HG03439 (cell line): ENCODE results near the gene CERS5.
"Not testable (repeated sequence)": the region's sequence is repeated elsewhere in the genome, so short reads cannot be mapped to it uniquely, and the experiment has no call there.

Experiments
- ATAC-seq: cut with Tn5 transposase; IDR thresholded peaks from one replicate; pipeline ENCODE4 v1.9.1; 2021; ENCODE audit warnings: mild to moderate bottlenecking, moderate library complexity; ENCODE audit not compliant: unreplicated experiment

CERS5 gene

GRCh38 chr12:50104417-50105366 is 62.5 kb downstream of the CERS5 start:
- ATAC-seq: no peak

DNA sequence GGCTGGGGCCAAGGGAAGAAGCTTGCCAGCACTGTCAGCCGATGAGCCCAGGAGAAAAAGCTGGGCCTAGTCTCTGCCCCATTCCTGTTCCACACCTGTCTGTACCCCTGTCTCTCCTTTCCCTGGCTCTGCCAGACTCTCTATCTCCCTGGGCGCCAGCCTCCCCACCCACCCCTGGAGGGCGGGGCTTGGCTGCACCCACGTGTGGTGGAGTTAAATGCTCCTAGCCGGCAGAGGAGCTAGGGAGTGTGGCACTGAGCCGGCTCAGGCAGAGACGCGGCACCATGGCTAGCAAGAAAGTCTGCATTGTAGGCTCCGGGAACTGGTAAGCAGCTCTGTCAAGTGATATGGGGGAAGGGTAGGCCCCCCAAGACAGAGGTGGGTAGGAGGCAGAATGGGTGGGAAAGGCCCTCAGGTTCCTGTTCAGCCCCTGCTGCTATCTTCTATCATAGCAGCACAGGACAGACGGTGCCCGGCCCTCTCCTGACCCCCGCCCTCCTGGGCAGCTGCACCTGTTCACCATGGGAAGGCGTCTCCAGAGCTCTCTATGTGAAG is 63.3 kb downstream of the CERS5 start, which contains the start of gene GPD1:
GPD1 (plus strand) TSS at position 242 of the 555 bp plus-strand sequence; CDS start at position 285, 43 bp downstream.
- ATAC-seq: no peak

- ATAC-seq: no peak
Measured at GRCh38 chr12:50103351-50103750, 63.8 kb downstream of the CERS5 start.

DNA sequence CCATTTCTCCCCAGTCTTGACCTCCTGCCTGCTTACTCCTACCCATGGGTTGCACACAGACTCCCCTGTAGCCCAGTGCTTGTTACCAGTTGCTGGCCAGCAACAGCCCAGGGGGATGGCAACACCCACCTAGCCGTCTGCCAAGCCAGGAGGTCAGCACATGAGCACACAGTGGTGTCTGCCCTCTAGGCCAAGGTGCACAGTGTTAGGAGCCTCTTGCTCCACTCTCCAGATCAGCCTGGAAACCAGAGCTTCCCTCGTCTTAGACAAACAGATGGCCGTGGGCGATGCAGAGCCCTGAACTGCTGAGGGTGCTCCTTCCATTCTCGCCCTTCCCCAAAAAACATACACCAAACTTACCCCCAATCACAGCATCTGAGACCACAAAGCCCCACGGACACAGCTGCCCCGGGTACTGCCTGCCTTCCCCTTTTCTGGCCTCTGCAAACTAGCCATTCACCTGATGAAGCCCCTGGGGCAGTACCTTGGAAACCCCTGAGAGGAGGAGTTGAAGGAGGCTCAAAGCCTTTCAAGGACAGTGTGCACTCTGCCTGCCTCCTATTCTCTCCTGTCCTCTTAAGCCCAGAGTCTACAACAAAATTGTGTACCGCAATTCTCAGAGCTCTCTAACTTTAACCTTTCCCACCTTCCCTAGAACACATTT is 64.4 kb downstream of the CERS5 start:
- ATAC-seq: no peak

DNA sequence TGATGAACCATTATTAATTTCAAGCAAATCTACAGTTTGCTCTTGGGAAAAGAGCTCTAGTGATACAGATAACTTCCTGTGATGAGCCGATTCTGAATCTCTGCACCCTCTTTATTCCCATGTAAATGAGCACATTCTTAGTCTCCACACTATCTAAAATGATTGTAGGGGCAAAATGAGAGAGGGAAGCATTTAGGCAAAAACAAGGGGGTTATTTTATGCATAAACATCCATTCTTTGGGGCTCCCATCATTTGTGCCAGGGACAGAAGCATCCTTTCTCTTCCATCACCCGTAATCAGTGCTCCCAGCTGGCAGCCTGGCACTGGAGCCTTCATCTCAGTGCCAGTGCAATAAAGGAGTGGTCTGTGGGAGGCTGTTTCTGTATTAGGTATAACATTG is 65.0 kb downstream of the CERS5 start:
- ATAC-seq: no peak

GRCh38 chr12:50101663-50102062 is 65.5 kb downstream of the CERS5 start:
- ATAC-seq: no peak

DNA sequence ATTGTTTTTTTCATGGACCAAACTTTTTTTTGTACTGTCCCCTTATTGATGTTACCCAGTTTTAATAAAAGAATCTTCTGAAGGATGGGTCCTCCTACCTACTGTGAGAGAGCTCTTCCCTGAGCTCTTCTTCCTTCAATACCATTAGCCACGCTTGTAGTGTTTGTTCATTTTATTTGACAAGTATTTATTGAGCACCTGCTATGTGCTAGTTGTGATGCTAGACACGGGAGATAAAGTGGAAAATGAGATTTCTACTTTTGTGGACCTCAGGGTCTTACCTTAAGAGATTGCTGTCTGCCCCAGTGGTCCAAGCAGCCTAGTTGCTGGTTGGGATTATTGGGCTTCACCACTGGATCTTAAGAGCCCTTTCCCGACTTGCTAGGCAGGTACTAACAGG is 66.6 kb downstream of the CERS5 start:
- ATAC-seq: no peak

DNA sequence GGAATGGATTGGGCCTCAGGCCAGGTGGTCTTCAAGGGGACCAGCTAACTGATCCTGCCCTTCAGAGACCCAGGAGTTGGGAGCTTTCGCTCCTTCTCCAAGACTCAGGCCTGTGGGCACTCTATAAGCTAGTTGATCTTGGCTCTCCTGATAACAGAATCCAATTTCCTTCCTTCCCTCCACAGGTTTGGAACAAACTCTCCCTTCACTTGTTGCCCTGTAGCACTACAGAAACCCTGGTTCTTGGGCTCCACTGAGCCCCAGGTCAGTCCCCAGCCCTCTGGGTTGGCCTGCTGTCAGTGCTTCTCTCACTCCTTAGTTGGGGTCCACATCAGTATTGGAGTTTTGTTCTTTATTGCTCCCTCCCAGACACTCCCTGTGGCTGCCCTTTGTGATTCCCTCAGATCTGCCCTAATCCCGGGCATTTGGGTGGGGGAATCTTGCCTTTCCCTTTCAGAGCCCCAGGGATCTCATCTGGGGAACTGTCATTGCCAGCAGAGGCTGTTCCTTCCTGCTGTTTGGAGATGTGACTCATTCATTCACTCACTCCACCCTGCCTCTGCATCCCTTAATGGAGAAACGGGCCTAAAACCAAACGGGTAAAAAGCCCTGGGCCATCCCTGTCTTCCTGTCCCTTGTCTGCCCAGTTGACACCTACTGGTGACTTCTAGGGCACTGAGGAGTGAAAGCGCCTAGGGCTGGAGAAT is 67.7 kb downstream of the CERS5 start:
- ATAC-seq: no peak

GRCh38 chr12:50097952-50098351 is 69.2 kb downstream of the CERS5 start:
- ATAC-seq: no peak

DNA sequence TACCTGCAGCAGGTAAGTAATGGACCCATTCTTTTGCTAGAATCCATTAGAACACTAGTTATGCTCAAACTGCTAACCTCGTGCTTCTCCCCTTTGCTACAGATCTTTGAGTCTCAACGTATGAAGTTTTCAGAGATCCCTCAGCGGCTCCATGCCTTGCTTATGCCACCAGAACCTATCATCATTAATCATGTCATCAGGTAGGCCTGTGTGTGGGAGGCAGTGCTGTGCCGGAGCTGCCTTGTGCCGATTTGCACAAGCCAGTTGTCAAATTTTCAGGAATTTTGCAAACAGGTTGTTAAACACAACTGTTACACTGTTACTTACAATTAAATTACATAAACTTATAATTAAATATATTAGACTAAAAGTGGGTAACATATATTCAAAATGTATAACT is 76.8 kb downstream of the CERS5 start:
- ATAC-seq: no peak

GRCh38 chr12:50089730-50090129 is 77.4 kb downstream of the CERS5 start:
- ATAC-seq: no peak

GRCh38 chr12:50088577-50089335 is 78.4 kb downstream of the CERS5 start:
- ATAC-seq: no peak

DNA sequence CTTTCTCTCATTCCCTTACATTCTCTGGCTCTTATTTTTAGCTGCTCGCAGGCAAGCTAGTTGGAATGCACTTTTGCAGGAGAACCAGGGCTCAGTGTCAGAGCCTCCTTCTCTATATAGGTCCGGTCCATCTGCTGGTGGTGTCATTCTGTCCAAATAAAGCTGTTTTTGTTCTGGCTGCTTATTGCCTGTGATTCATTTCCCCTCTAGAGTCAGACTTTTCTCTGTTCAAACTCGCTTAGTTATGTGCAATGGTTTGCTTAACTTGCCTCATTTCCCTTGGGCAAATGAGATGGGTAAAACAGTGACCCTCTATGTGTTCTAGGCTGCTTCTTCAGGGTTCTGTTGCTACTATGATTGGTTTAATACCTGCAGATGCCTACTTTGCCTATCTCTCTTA is 79.2 kb downstream of the CERS5 start:
- no peak for ATAC-seq

DNA sequence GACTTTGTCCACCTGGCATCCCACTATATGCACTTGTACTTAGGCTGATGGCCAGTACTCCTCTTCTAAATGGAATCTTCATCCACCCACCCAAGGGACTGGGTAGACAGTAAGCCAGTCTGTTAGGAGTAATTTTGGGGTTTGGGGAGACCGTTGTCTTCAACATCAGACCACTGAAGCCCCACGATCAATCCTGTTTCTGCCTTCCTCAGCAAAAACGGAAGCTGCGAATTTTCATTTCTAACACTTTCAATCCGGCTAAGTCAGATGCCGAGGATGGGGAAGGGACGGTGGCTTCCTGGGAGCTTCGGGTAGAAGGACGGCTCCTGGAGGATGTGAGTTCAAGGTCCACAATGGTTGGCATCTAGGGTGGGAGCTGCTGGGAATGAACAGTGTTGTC is 80.0 kb downstream of the CERS5 start:
- no peak for ATAC-seq

DNA sequence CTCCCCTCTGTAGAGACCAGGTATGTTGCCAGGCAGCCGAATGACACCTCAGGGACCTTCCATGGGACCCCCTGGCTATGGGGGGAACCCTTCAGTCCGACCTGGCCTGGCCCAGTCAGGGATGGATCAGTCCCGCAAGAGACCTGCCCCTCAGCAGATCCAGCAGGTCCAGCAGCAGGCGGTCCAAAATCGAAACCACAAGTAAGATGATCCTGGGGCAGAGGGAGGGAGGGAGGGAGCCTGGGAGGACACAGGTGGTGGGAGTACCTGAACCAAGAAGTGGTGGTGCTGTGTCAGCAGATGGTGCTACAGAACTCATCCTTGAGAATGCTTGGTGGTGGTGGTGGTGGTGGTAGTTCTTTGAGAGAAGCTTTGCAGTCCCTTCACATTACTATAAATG is 81.0 kb downstream of the CERS5 start:
- ATAC-seq: no peak

- no peak for ATAC-seq
Measured at GRCh38 chr12:50085615-50086072, 81.5 kb downstream of the CERS5 start.

- peak; percentile 82 for ATAC-seq
Measured at GRCh38 chr12:50084775-50085614, 82.2 kb downstream of the CERS5 start, which contains the start of gene SMARCD1. SMARCD1 (plus strand) TSS chr12:50085342; CDS start chr12:50085370, 28 bp downstream.

GRCh38 chr12:50084409-50084774 is 82.8 kb downstream of the CERS5 start:
- ATAC-seq: not testable (repeated sequence)

DNA sequence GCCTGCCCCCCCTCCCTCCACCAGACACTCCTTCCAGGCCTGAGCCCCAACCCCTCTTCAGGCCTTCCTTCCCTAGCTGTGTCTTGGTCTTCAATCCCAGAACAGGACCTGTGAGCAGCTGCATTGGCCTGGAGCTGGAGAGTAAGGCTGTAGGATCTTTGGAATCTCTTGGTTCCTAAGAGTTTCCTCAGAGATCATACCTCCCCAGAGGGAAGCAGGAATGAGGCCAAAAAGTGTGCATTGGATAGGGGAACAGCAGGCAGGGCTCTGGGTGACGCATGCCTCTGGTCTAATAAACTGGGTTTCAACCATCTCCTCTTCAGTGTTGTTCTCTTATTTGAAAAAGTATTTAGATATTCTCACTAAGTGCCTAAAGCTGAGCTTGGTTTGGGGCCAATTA is 83.9 kb downstream of the CERS5 start:
- ATAC-seq: no peak
